Superior temporal gyrus (tissue), 1 donor: ENCODE results near the gene AIM2.
"Not testable (repeated sequence)": the region's sequence is repeated elsewhere in the genome, so short reads cannot be mapped to it uniquely, and the experiment has no call there.

Experiments used
- DNase-seq: peaks from one replicate; pipeline ENCODE4 v3.0.0-alpha.2; 2016; ENCODE audit errors: extremely low spot score

The AIM2 gene

DNA sequence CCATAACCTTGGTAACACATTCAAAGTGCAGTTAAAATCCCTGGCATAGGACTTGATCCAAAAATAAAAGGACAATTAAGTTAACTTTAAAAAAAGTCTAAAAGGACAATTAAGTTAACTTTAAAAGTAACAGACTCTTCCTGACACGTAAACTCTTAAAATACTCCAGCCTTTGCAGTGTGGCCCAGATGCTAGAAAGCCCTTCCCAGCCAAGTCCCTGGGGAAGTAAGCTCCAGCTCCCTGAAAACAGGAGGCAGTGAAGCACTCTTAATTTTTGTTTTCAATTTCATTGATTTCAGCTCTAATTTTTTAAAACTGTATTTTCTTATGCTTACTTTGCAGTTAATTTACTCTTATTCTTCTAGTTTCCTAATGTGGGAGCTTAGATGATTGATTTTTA is 5.1 kb upstream of the AIM2 start:
- no peak for DNase-seq

DNA sequence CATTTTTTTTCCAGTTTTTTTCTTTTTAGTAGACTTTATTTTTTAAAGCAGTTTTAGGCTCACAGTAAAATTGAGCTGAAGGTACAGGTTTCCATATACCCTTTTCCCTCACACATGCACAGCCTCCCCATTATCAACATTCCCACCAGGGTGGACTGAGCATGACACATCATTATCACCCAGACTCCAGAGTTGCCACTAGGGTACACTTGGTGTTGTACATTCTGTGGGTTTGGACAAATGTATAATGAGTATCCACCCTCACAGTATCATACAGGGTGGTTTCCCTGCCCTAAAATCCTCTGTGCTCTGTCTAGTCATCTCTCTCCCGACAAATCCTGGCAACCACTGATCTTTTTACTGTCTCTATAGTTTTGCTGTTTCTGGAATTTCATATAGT is 3.0 kb upstream of the AIM2 start:
- no peak for DNase-seq

DNA sequence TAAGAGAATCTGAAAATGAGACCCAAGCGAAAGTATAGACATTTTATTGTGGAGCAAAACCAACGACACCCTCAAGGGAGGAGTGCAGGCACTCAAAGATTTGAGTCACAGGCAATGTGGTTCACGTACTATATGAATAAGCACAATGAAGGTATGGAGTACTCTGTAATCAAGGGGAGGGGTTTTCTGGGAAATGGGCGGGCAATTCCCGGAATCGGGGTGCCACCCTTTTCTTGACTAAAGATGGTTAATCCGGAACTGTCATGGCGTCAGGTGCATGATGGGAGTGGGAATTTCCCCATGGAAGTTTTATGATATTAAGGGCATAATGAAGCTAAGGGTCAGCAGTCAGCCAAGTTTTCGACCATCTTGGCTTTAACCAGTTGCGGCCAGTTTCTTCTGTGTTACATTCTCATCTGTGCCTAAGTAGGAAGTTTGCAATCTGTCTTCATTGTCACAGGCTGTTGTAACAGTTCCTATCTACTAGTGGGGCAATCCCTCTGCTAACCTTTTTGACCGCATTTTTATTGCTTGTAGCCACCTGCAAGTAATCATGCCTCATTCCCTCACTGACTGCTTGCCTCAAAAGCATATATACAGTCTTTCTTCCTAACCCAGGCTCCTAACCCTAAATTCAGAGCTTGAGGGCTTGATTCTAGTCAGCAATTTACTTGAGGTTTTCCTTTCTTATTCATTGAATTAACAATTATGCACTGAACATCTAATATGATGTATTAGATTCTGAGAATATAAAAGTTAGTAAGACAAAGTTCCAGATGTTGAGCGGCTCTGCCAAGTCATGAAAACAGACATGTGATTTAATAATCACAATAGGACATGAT is 775 bp upstream of the AIM2 start:
- DNase-seq = no peak

- peak; percentile 91 for DNase-seq
Measured at GRCh38 chr1:159071970-159072582, 4.5 kb downstream of the AIM2 start.

- DNase-seq = no peak
Measured at GRCh38 chr1:159068886-159069285, 7.7 kb downstream of the AIM2 start.

GRCh38 chr1:159067699-159068621 is 8.6 kb downstream of the AIM2 start:
- DNase-seq = peak; percentile 38

DNA sequence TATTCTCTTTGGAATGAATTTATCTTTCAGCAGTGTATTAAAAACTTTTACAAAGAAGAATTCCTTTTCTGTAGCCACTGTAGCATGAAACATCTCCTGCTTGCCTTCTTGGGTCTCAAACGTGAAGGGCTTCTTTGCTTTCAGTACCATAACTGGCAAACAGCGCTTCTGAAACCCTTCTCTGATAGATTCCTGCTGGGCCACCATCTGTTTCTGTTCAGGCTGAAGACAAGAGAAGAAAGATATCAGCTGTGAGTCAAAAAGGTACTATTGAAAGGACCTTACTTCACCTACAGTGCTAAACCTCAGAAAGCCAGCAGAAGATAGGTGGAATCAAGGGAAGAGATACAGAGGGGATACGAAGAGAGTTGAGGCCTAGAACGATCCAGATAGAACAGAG is 10.5 kb downstream of the AIM2 start:
- DNase-seq = no peak

- no peak for DNase-seq
Measured at GRCh38 chr1:159065106-159065505, 11.5 kb downstream of the AIM2 start.

- no peak for DNase-seq
Measured at GRCh38 chr1:159058751-159059150, 17.8 kb downstream of the AIM2 start.

- no peak for DNase-seq
Measured at GRCh38 chr1:159056069-159056698, 20.4 kb downstream of the AIM2 start.

GRCh38 chr1:159055181-159055641 is 21.4 kb downstream of the AIM2 start:
- DNase-seq = no peak

DNA sequence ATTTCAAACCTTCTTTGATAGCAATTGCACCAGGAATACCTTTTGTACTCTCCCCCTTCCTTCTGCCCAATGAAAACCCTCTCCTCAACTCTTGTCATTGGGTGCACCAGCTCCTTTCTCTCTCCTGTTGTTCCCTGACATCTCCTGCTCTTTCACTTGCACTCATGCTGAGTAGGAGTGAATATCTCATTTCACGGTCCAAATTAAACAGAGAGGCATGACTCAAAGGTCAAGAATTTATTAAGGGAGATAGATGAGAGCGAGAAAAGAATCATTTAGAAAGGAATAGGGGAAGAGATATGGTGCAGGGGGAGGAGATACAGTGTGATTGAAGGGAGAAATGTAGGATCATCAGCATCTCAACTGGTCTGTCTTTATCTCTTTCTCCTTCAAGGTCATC is 22.1 kb downstream of the AIM2 start:
- no peak for DNase-seq

- DNase-seq = no peak
Measured at GRCh38 chr1:159051436-159051835, 25.1 kb downstream of the AIM2 start.

- not testable (repeated sequence) for DNase-seq
Measured at GRCh38 chr1:159046486-159046885, 30.1 kb downstream of the AIM2 start.

DNA sequence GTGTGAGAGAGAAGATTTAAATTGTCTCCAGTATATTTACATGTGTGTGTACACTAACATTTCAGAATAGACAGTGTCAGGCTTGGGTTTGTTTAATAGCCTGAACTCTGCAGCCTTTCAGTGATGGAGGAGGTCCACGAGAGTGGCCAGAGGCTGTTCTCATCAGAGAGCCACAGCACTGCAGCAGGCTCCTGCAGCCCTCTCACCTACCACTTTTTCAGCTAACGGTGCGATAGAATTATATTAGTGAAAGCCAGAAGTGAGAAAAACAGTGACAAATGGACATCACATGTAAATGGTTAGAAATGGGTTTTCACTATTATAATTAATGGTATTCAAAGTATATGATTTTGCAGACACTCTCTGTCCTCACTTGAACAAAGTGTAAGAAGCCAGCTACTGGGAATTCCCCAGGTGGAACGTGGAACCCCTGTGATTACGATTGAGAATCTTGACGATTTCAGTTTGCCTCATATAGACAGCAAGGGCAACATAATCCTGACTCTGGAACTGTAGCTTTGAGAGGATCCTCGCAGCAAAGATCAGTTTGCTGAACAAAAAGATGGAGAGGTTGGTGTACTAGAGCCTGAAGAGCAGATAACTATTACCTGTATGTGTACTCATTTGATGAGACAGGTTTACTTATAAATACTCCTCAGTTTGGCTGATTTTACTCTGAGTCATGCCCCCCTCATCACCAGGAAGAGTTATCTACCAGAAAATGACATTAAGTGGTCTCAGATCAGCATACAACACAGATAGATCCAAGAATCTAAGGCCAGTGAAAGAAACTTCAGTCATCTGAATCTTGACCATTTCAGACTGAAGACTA is 35.5 kb downstream of the AIM2 start:
- DNase-seq = no peak

- no peak for DNase-seq
Measured at GRCh38 chr1:159040206-159040605, 36.4 kb downstream of the AIM2 start.

- no peak for DNase-seq
Measured at GRCh38 chr1:159030877-159031447, 45.6 kb downstream of the AIM2 start.

GRCh38 chr1:159030311-159030710 is 46.3 kb downstream of the AIM2 start:
- no peak for DNase-seq

DNA sequence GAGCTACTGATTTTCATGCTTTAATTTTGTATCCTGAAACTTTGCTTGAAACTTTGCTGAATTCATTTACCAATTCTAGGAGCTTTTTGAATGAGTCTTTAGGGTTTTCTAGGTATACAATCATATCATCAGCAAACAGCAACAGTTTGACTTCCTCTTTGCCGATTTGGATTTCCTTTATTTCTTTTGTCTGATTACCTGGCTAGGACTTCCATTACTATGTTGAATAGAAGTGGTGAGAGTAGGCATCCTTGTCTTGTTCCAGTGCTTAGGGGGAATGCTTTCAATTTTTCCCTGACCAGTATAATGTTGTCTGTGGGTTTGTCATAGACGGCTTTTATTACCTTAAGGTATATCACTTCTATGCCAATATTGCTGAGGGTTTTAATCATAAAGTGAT is 49.7 kb downstream of the AIM2 start:
- DNase-seq = not testable (repeated sequence)

- no peak for DNase-seq
Measured at GRCh38 chr1:159025043-159025442, 51.5 kb downstream of the AIM2 start.
